ENCODE data around the gene FBXO42. TPM values are rescaled to one million over a fixed set of nuclear protein-coding genes. Genes with fewer than 3 reads are reported as not detected.
"Not testable (repeated sequence)": the region's sequence is repeated elsewhere in the genome, so short reads cannot be mapped to it uniquely, and the experiment has no call there.

FBXO42 gene
- total RNA-seq, 1 donor from 2014 or later: 11.9 TPM

GRCh38 chr1:16217061-16217785, 135.1 kb downstream of the FBXO42 start:
- peak; percentile 96 for ATAC-seq

GRCh38 chr1:16215882-16216753, 136.2 kb downstream of the FBXO42 start:
- ATAC-seq: peak; percentile 66

- ATAC-seq: not testable (repeated sequence)
Observed at GRCh38 chr1:16215240-16215639, 137.0 kb downstream of the FBXO42 start.

GRCh38 chr1:16213544-16213943, 138.7 kb downstream of the FBXO42 start:
- ATAC-seq: not testable (repeated sequence)

GRCh38 chr1:16213013-16213412, 139.3 kb downstream of the FBXO42 start:
- ATAC-seq: no peak

- no peak for ATAC-seq
Observed at GRCh38 chr1:16212251-16212961, 139.9 kb downstream of the FBXO42 start, which contains the start of gene ARHGEF19. Gene ARHGEF19 (minus strand): TSS chr1:16212652. CDS start chr1:16209054, 3,598 bp downstream.

GRCh38 chr1:16211824-16212223, 140.5 kb downstream of the FBXO42 start:
- no peak for ATAC-seq

- no peak for ATAC-seq
Observed at GRCh38 chr1:16210581-16210980, 141.7 kb downstream of the FBXO42 start.

GRCh38 chr1:16209847-16210407, 142.4 kb downstream of the FBXO42 start:
- no peak for ATAC-seq

- ATAC-seq: no peak
Observed at GRCh38 chr1:16209132-16209846, 143.0 kb downstream of the FBXO42 start.

- no peak for ATAC-seq
Observed at GRCh38 chr1:16208270-16208987, 143.9 kb downstream of the FBXO42 start.

GRCh38 chr1:16207318-16208269, 144.7 kb downstream of the FBXO42 start:
- no peak for ATAC-seq

GRCh38 chr1:16206547-16207317, 145.5 kb downstream of the FBXO42 start:
- ATAC-seq: peak; percentile 91

GRCh38 chr1:16205891-16206546, 146.3 kb downstream of the FBXO42 start:
- no peak for ATAC-seq

GRCh38 chr1:16205334-16205671, 147.0 kb downstream of the FBXO42 start:
- ATAC-seq: no peak

GRCh38 chr1:16204634-16205333, 147.5 kb downstream of the FBXO42 start:
- ATAC-seq: no peak

GRCh38 chr1:16204216-16204615, 148.1 kb downstream of the FBXO42 start:
- no peak for ATAC-seq

GRCh38 chr1:16203550-16203949, 148.7 kb downstream of the FBXO42 start:
- ATAC-seq: no peak
